ENCODE results near the gene MIER3.
"Not testable (repeated sequence)": the region's sequence is repeated elsewhere in the genome, so short reads cannot be mapped to it uniquely, and the experiment has no call there.

The MIER3 gene

GRCh38 chr5:56951946-56952691 is at the start of gene MIER3:
MIER3 (minus strand) TSS chr5:56952123; CDS start chr5:56952102, 21 bp downstream.
- DNase-seq (ENCODE audit: low read depth) = peak; percentile 49

GRCh38 chr5:56995596-56995995 is 43.7 kb upstream of the MIER3 start:
- no peak for DNase-seq (ENCODE audit: low read depth)

GRCh38 chr5:56993241-56993640 is 41.3 kb upstream of the MIER3 start:
- no peak for DNase-seq (ENCODE audit: low read depth)

- no peak for DNase-seq (ENCODE audit: low read depth)
These were observed 37.8 kb upstream of the MIER3 start for GRCh38 chr5:56989676-56990075.

- DNase-seq (ENCODE audit: low read depth) = no peak
These were observed 36.6 kb upstream of the MIER3 start for GRCh38 chr5:56988490-56988889.

GRCh38 chr5:56987171-56987570 is 35.2 kb upstream of the MIER3 start:
- no peak for DNase-seq (ENCODE audit: low read depth)

GRCh38 chr5:56986626-56986947 is 34.7 kb upstream of the MIER3 start:
- DNase-seq (ENCODE audit: low read depth) = no peak

- no peak for DNase-seq (ENCODE audit: low read depth)
These were observed 34.2 kb upstream of the MIER3 start for GRCh38 chr5:56985936-56986625.

- no peak for DNase-seq (ENCODE audit: low read depth)
These were observed 32.5 kb upstream of the MIER3 start for GRCh38 chr5:56984445-56984844.

GRCh38 chr5:56983593-56984361 is 31.9 kb upstream of the MIER3 start:
- no peak for DNase-seq (ENCODE audit: low read depth)

GRCh38 chr5:56981548-56982315 is 29.8 kb upstream of the MIER3 start:
- DNase-seq (ENCODE audit: low read depth) = no peak

- no peak for DNase-seq (ENCODE audit: low read depth)
These were observed 28.0 kb upstream of the MIER3 start for GRCh38 chr5:56979968-56980367.

GRCh38 chr5:56979526-56979925 is 27.6 kb upstream of the MIER3 start:
- not testable (repeated sequence) for DNase-seq (ENCODE audit: low read depth)

GRCh38 chr5:56977822-56978221 is 25.9 kb upstream of the MIER3 start:
- DNase-seq (ENCODE audit: low read depth) = no peak

GRCh38 chr5:56977021-56977420 is 25.1 kb upstream of the MIER3 start:
- no peak for DNase-seq (ENCODE audit: low read depth)

- DNase-seq (ENCODE audit: low read depth) = no peak
These were observed 22.3 kb upstream of the MIER3 start for GRCh38 chr5:56974241-56974640.

GRCh38 chr5:56973473-56973872 is 21.6 kb upstream of the MIER3 start:
- no peak for DNase-seq (ENCODE audit: low read depth)

- no peak for DNase-seq (ENCODE audit: low read depth)
These were observed 19.4 kb upstream of the MIER3 start for GRCh38 chr5:56971275-56971674.

GRCh38 chr5:56964173-56964572 is 12.2 kb upstream of the MIER3 start:
- DNase-seq (ENCODE audit: low read depth) = no peak

GRCh38 chr5:56963246-56963645 is 11.3 kb upstream of the MIER3 start:
- DNase-seq (ENCODE audit: low read depth) = no peak

- no peak for DNase-seq (ENCODE audit: low read depth)
These were observed 10.4 kb upstream of the MIER3 start for GRCh38 chr5:56962286-56962685.

GRCh38 chr5:56961746-56962145 is 9.8 kb upstream of the MIER3 start:
- DNase-seq (ENCODE audit: low read depth) = no peak

Data from stimulated activated CD8-positive, alpha-beta memory T cell treated with anti-CD3 and anti-CD28 coated beads, Interleukin-7, amount 100 ng/mL, for 24 hours (primary cell).